Uterus (tissue), 2 donors: ENCODE measurements around the gene CCDC8.

Experiments
- POLR2A ChIP-seq, 2 donors: fragments of 450-650 bp; IDR thresholded peaks; one replicate each; pipeline ENCODE4 v1.6.1; 2016; ENCODE audit warnings: antibody characterized with exemption in 2 of 2, mild to moderate bottlenecking in 1 of 2, moderate library complexity in 1 of 2
- TF ChIP-seq, protein P1 (sequence below), 4 experiments: fragments of 200-600 bp in 2 of 4; fragments of 450-650 bp in 2 of 4; sonication (generic) in 2 of 4; IDR thresholded peaks; one replicate each; pipeline ENCODE4 v1.5.1; 2016 to 2019; ENCODE audit warnings: antibody characterized with exemption in 4 of 4, mild to moderate bottlenecking in 2 of 4, moderate library complexity in 1 of 4

DNA sequence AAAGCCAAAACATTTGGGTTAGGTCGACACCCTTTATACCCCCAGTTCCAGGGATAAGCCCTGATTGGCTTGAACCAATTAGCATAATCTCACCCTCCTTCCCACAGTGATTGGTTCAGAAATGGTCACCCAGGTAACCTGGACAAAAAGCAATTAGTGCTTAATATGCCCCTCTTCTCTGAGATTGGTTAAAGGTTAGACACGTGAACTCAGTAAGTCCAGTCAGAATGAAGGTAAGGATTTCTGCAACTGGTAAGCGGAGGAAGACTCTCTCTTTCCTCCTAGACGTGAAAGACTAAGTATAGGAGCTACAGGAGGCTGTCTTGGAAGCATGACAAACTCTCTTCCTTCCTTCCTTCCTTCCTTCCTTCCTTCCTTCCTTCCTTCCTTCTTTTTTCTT lies 16.6 kb upstream of the CCDC8 start:
- TF ChIP-seq, protein P1, sequence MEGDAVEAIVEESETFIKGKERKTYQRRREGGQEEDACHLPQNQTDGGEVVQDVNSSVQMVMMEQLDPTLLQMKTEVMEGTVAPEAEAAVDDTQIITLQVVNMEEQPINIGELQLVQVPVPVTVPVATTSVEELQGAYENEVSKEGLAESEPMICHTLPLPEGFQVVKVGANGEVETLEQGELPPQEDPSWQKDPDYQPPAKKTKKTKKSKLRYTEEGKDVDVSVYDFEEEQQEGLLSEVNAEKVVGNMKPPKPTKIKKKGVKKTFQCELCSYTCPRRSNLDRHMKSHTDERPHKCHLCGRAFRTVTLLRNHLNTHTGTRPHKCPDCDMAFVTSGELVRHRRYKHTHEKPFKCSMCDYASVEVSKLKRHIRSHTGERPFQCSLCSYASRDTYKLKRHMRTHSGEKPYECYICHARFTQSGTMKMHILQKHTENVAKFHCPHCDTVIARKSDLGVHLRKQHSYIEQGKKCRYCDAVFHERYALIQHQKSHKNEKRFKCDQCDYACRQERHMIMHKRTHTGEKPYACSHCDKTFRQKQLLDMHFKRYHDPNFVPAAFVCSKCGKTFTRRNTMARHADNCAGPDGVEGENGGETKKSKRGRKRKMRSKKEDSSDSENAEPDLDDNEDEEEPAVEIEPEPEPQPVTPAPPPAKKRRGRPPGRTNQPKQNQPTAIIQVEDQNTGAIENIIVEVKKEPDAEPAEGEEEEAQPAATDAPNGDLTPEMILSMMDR (IDR thresholded peaks at IDR 0.05) = no peak
- no peak for TF ChIP-seq POLR2A (IDR thresholded peaks at IDR 0.05)
